HepG2 (cell line): Measurements from ENCODE around the gene SATB2. TPM values are rescaled to one million over a fixed set of nuclear protein-coding genes. Genes with fewer than 3 reads are reported as not detected.

Experiments
- CBFB ChIP-seq: sonication (generic); formaldehyde crosslinking; IDR thresholded peaks from 2 replicates; pipeline ENCODE4 v1.4.0; 2020; ENCODE audit warnings: missing genetic modification reagents
- CHD4 ChIP-seq: fragments of 200-600 bp; sonication (generic); IDR thresholded peaks from 2 replicates; pipeline ENCODE4 v1.7.0; 2017; ENCODE audit warnings: mild to moderate bottlenecking, low read length, borderline replicate concordance
- EHMT2 ChIP-seq: fragments of 200-600 bp; sonication (generic); IDR thresholded peaks from 2 replicates; pipeline ENCODE4 v1.7.0; 2017; ENCODE audit warnings: antibody characterized with exemption, low read depth, low read length, borderline replicate concordance
- KDM5A ChIP-seq: fragments of 200-600 bp; sonication (generic); IDR thresholded peaks from 2 replicates; pipeline ENCODE4 v1.7.0; 2018; ENCODE audit warnings: antibody characterized with exemption, mild to moderate bottlenecking, low read length, borderline replicate concordance
- KLF15 ChIP-seq: sonication (generic); formaldehyde crosslinking; IDR thresholded peaks from 2 replicates; pipeline ENCODE4 v1.8.1; 2023; ENCODE audit warnings: borderline replicate concordance, mild to moderate bottlenecking, inconsistent platforms, missing genetic modification reagents, mixed read lengths
- NAIF1 ChIP-seq: sonication (generic); formaldehyde crosslinking; IDR thresholded peaks from 2 replicates; pipeline ENCODE4 v1.5.0; 2020; ENCODE audit warnings: mild to moderate bottlenecking, missing genetic modification reagents, borderline replicate concordance
- RAD51 ChIP-seq: fragments of 450-650 bp; IDR thresholded peaks from 2 replicates; pipeline ENCODE4 v1.6.1; 2016; ENCODE audit warnings: borderline replicate concordance
- TEAD3 ChIP-seq: optimal IDR thresholded peaks from 2 replicates; pipeline ENCODE3; 2016; ENCODE audit warnings: borderline replicate concordance
- ZBTB21 ChIP-seq: sonication (generic); formaldehyde crosslinking; IDR thresholded peaks from 2 replicates; pipeline ENCODE4 v1.4.0; 2020; ENCODE audit warnings: missing genetic modification reagents
- ZBTB33 ChIP-seq: sonication (generic); formaldehyde crosslinking; IDR thresholded peaks from 2 replicates; pipeline ENCODE4 v1.4.0; 2020; ENCODE audit warnings: missing genetic modification reagents
- ZBTB43 ChIP-seq: sonication (generic); formaldehyde crosslinking; conservative IDR thresholded peaks from 2 replicates; pipeline ENCODE4 v1.4.0; 2020; ENCODE audit warnings: missing genetic modification reagents
- ZFP36L1 ChIP-seq: sonication (generic); formaldehyde crosslinking; IDR thresholded peaks from 2 replicates; pipeline ENCODE4 v1.8.0; 2022; ENCODE audit warnings: mild to moderate bottlenecking, missing genetic modification reagents, moderate library complexity
- ZNF335 ChIP-seq: sonication (generic); formaldehyde crosslinking; IDR thresholded peaks from 2 replicates; pipeline ENCODE4 v1.4.0; 2020; ENCODE audit warnings: missing genetic modification reagents
- ZNF350 ChIP-seq: sonication (generic); formaldehyde crosslinking; IDR thresholded peaks from 2 replicates; pipeline ENCODE4 v1.4.0; 2020; ENCODE audit warnings: mild to moderate bottlenecking, low read depth, missing genetic modification reagents, borderline replicate concordance
- ZNF616 ChIP-seq: sonication (generic); formaldehyde crosslinking; IDR thresholded peaks from 2 replicates; pipeline ENCODE4 v1.5.0; 2020; ENCODE audit warnings: low read depth, mild to moderate bottlenecking, missing genetic modification reagents
- polyA plus RNA-seq, 8 experiments: library from polyadenylated mRNA; depleted of rRNA in 3 of 8; stranded (reverse) in 7 of 8; unstranded in 1 of 8; fragments of >200 nt; fragmentation: Illumina TruSeq in 4 of 8; extraction: Trizol in 4 of 8; gene quantifications; 2 replicates each; pipeline versions ENCODE4 v1.2.1 to v1.2.3, GENCODE V29; 2011 to 2016; ENCODE audit warnings: low read depth in 4 of 8, missing spikeins in 1 of 8, mixed read lengths in 1 of 8; ENCODE audit not compliant: insufficient read depth in 1 of 8
- total RNA-seq, 5 experiments: library from RNA; depleted of rRNA; stranded (reverse); fragments of >200 nt; fragmentation: Illumina TruSeq; extraction: Trizol; gene quantifications; 2 replicates each; pipeline ENCODE4 v1.2.3, GENCODE V29; 2016; ENCODE audit warnings: low read depth in 1 of 5
- TF ChIP-seq, protein P1 (sequence below): sonication (generic); formaldehyde crosslinking; IDR thresholded peaks from 2 replicates; pipeline ENCODE4 v1.5.0; 2020; ENCODE audit warnings: missing genetic modification reagents
- TF ChIP-seq, protein P2 (sequence below): sonication (generic); formaldehyde crosslinking; IDR thresholded peaks from 2 replicates; pipeline ENCODE4 v1.4.0; 2020; ENCODE audit warnings: mild to moderate bottlenecking, missing genetic modification reagents
- TF ChIP-seq, protein P3 (sequence below): sonication (generic); formaldehyde crosslinking; IDR thresholded peaks from 2 replicates; pipeline ENCODE4 v1.5.1; 2020; ENCODE audit warnings: mild to moderate bottlenecking, missing genetic modification reagents, moderate library complexity
- TF ChIP-seq, protein P4 (sequence below), 2 experiments: sonication (generic) in 1 of 2; formaldehyde crosslinking in 1 of 2; IDR thresholded peaks; 2 replicates each; pipeline versions ENCODE4 v1.5.1 to v1.6.1; 2011 to 2020; ENCODE audit warnings: borderline replicate concordance in 1 of 2, low read depth in 1 of 2, low read length in 1 of 2, mild to moderate bottlenecking in 1 of 2, missing genetic modification reagents in 1 of 2, moderate library complexity in 1 of 2

SATB2 gene
- total and polyA plus RNA-seq, 2 of the 13 experiments (the other 11 are each of a cell fraction or from before 2014, with no cell fraction given) = 2.5 to 5.5 TPM

- peak; percentile 39; the same call in 1 of the 2 replicates for TF ChIP-seq CBFB (CRISPR knock-in tag)
- TF ChIP-seq RAD51 = no peak
- TF ChIP-seq TEAD3 (CRISPR knock-in tag) = no peak
- TF ChIP-seq ZBTB33 (CRISPR knock-in tag) = no peak
- TF ChIP-seq, protein P1, sequence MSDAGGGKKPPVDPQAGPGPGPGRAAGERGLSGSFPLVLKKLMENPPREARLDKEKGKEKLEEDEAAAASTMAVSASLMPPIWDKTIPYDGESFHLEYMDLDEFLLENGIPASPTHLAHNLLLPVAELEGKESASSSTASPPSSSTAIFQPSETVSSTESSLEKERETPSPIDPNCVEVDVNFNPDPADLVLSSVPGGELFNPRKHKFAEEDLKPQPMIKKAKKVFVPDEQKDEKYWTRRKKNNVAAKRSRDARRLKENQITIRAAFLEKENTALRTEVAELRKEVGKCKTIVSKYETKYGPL (CRISPR knock-in tag) = peak; percentile 58; the same call in 1 of the 2 replicates
- TF ChIP-seq, protein P2, sequence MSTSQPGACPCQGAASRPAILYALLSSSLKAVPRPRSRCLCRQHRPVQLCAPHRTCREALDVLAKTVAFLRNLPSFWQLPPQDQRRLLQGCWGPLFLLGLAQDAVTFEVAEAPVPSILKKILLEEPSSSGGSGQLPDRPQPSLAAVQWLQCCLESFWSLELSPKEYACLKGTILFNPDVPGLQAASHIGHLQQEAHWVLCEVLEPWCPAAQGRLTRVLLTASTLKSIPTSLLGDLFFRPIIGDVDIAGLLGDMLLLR = peak; percentile 53; the same call in 1 of the 2 replicates
- TF ChIP-seq, protein P3, sequence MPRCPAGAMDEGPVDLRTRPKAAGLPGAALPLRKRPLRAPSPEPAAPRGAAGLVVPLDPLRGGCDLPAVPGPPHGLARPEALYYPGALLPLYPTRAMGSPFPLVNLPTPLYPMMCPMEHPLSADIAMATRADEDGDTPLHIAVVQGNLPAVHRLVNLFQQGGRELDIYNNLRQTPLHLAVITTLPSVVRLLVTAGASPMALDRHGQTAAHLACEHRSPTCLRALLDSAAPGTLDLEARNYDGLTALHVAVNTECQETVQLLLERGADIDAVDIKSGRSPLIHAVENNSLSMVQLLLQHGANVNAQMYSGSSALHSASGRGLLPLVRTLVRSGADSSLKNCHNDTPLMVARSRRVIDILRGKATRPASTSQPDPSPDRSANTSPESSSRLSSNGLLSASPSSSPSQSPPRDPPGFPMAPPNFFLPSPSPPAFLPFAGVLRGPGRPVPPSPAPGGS (CRISPR knock-in tag) = peak; percentile 85
- TF ChIP-seq ZBTB43 (CRISPR knock-in tag) = no peak; the same call in 1 of the 2 replicates
- no peak for TF ChIP-seq ZFP36L1 (CRISPR knock-in tag)
- TF ChIP-seq ZNF350 = peak; percentile 84; the same call in 1 of the 2 replicates
- no peak; the same call in 1 of the 2 replicates for TF ChIP-seq NAIF1 (CRISPR knock-in tag)
- 0 out of 2 replicates have a peak, but pooled peaks have one; percentile 63 for TF ChIP-seq ZNF335 (CRISPR knock-in tag)
- TF ChIP-seq, protein P4, sequence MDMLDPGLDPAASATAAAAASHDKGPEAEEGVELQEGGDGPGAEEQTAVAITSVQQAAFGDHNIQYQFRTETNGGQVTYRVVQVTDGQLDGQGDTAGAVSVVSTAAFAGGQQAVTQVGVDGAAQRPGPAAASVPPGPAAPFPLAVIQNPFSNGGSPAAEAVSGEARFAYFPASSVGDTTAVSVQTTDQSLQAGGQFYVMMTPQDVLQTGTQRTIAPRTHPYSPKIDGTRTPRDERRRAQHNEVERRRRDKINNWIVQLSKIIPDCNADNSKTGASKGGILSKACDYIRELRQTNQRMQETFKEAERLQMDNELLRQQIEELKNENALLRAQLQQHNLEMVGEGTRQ (IDR thresholded peaks at IDR 0.05; ENCODE audit: low read depth, low read length) = peak; percentile 47
- TF ChIP-seq, protein P4 (CRISPR knock-in tag; IDR thresholded peaks at IDR 0.05; ENCODE audit: borderline replicate concordance) = peak; percentile 89
- peak; percentile 70; the same call in 1 of the 2 replicates for TF ChIP-seq KDM5A
- 0 out of 2 replicates have a peak, but pooled peaks have one; percentile 3 for TF ChIP-seq ZBTB21 (CRISPR knock-in tag)
- TF ChIP-seq KLF15 (CRISPR knock-in tag) = peak; percentile 90; the same call in 1 of the 2 replicates
- peak; percentile 60; the same call in 1 of the 2 replicates for TF ChIP-seq EHMT2
- no peak for TF ChIP-seq CHD4
- no peak for TF ChIP-seq ZNF616 (CRISPR knock-in tag)
Observed at GRCh38 chr2:199459286-199460100, 1.8 kb upstream of the SATB2 start (continued).
